SU-DHL-6 (cell line): ENCODE measurements around the gene PRTG.

Source experiments
- H2AFZ ChIP-seq: fragments of 200-600 bp; sonication (generic); 2 replicates; pipeline ENCODE4 v1.6.1; 2014; ENCODE audit warnings: low read depth, mild to moderate bottlenecking, moderate library complexity, mixed read lengths, antibody characterized with exemption, low read length; ENCODE audit not compliant: severe bottlenecking
- H3F3A ChIP-seq: fragments of 200-600 bp; shearing (Covaris generic); 2 replicates; pipeline ENCODE4 v1.6.0; 2016; ENCODE audit warnings: antibody characterized with exemption, mild to moderate bottlenecking; ENCODE audit not compliant: insufficient read depth
- H3K27ac ChIP-seq: fragments of 200-600 bp; sonication (generic); 2 replicates; pipeline ENCODE4 v1.5.1; 2016; ENCODE audit warnings: low read depth, mild to moderate bottlenecking, low read length, moderate library complexity, mixed read lengths
- H3K27me3 ChIP-seq: fragments of 200-600 bp; sonication (generic), shearing (Covaris generic); 2 replicates; pipeline ENCODE4 v1.6.0; 2014; ENCODE audit warnings: mild to moderate bottlenecking, low read length
- H3K36me3 ChIP-seq: fragments of 200-600 bp; sonication (generic); 2 replicates; pipeline ENCODE4 v1.6.1; 2014; ENCODE audit warnings: mild to moderate bottlenecking, low read length, mixed read lengths
- H3K4me2 ChIP-seq: fragments of 300-600, 200-600 bp; shearing (Covaris generic), sonication (generic); 2 replicates; pipeline ENCODE4 v1.6.0; 2014; ENCODE audit warnings: low read length, low read depth, mild to moderate bottlenecking; ENCODE audit not compliant: poor library complexity, severe bottlenecking
- H3K4me3 ChIP-seq: fragments of 200-600 bp; sonication (generic); 2 replicates; pipeline ENCODE4 v1.5.1; 2014; ENCODE audit warnings: antibody characterized with exemption, low read length, mild to moderate bottlenecking, mixed read lengths; ENCODE audit not compliant: insufficient read depth, poor library complexity, severe bottlenecking
- H3K79me2 ChIP-seq: fragments of 200-600 bp; sonication (generic); 2 replicates; pipeline ENCODE4 v1.6.1; 2014; ENCODE audit warnings: mild to moderate bottlenecking, low read length, moderate library complexity; ENCODE audit not compliant: insufficient read depth
- H3K9ac ChIP-seq: fragments of 200-600 bp; sonication (generic); 2 replicates; pipeline ENCODE4 v1.7.0; 2014; ENCODE audit warnings: mild to moderate bottlenecking, low read length
- H3K9me2 ChIP-seq: fragments of 200-600 bp; sonication (generic); replicated peaks from 2 replicates; pipeline ENCODE4 v1.6.1; 2014; ENCODE audit warnings: low read length; ENCODE audit not compliant: insufficient read depth
- H3K9me3 ChIP-seq: fragments of 200-600 bp; sonication (generic); 2 replicates; pipeline ENCODE4 v1.6.1; 2014; ENCODE audit warnings: low read length, mixed read lengths; ENCODE audit not compliant: insufficient read depth
- H4K20me1 ChIP-seq: fragments of 200-600 bp; sonication (generic); 2 replicates; pipeline ENCODE4 v1.6.1; 2014; ENCODE audit warnings: low read depth, mild to moderate bottlenecking, antibody characterized with exemption, low read length, moderate library complexity, mixed read lengths
- CTCF ChIP-seq: fragments of 200-600 bp; sonication (generic); IDR thresholded peaks from one replicate; pipeline ENCODE4 v1.5.1; 2017; ENCODE audit warnings: antibody characterized with exemption, mild to moderate bottlenecking, low read length, moderate library complexity; ENCODE audit not compliant: insufficient read depth, poor library complexity, severe bottlenecking
- EZH2phosphoT487 ChIP-seq: fragments of 200-600 bp; sonication (generic), shearing (Covaris generic); conservative IDR thresholded peaks from 2 replicates; pipeline ENCODE4 v1.6.1; 2018; ENCODE audit warnings: mild to moderate bottlenecking, antibody characterized with exemption, low read length, moderate library complexity, mixed read lengths

Gene PRTG

GRCh38 chr15:55742498-55742926, 440 bp downstream of the PRTG start:
- H3K4me2 ChIP-seq: peak overlapping the region; percentile 71
- peak overlapping the region; percentile 97 for H3K27ac ChIP-seq
- peak overlapping the region; percentile 75 for H3K4me3 ChIP-seq
- TF ChIP-seq EZH2phosphoT487 (no peak), CTCF (no peak)
- no peaks in the 10 kb centered on the region for H3K9me3 ChIP-seq
- peaks cover 47% of the 10 kb centered on the region for H3F3A ChIP-seq
- H3K9me2 ChIP-seq: no peaks in the 10 kb centered on the region
- no peak overlapping the region for H2AFZ ChIP-seq
- H3K27me3 ChIP-seq: no peaks in the 10 kb centered on the region
- H4K20me1 ChIP-seq: no peaks in the 10 kb centered on the region
- H3K36me3 ChIP-seq: no peaks in the 10 kb centered on the region; the same call in 1 of the 2 replicates
- peaks cover 49% of the 10 kb centered on the region for H3K79me2 ChIP-seq
- H3K9ac ChIP-seq: peak overlapping the region; percentile 81

- no peaks in the 10 kb centered on the region for H3K9me2 ChIP-seq
- TF ChIP-seq EZH2phosphoT487 (no peak), CTCF (no peak)
- H3K79me2 ChIP-seq: peaks cover 55% of the 10 kb centered on the region
- H3K36me3 ChIP-seq: no peaks in the 10 kb centered on the region; the same call in 1 of the 2 replicates
- H3K9ac ChIP-seq: peak overlapping the region; percentile 81
- H3K27me3 ChIP-seq: no peaks in the 10 kb centered on the region
- H3K4me2 ChIP-seq: peak overlapping the region; percentile 71
- peak overlapping the region; percentile 97 for H3K27ac ChIP-seq
- H2AFZ ChIP-seq: no peak overlapping the region
- H4K20me1 ChIP-seq: no peaks in the 10 kb centered on the region
- no peaks in the 10 kb centered on the region for H3K9me3 ChIP-seq
- H3F3A ChIP-seq: peaks cover 52% of the 10 kb centered on the region
- peak overlapping the region; percentile 75 for H3K4me3 ChIP-seq
Measured at GRCh38 chr15:55741833-55742497, 987 bp downstream of the PRTG start.

GRCh38 chr15:55740981-55741832, 1.7 kb downstream of the PRTG start:
- Histone ChIP-seq H3K9me2 (no peaks in the 10 kb centered on the region), H3F3A (peaks cover 60% of the 10 kb centered on the region), H3K9ac (peak overlapping the region; percentile 81), H2AFZ (no peak overlapping the region), H4K20me1 (no peaks in the 10 kb centered on the region), H3K27me3 (no peaks in the 10 kb centered on the region), H3K4me3 (peak overlapping the region; percentile 75), H3K36me3 (no peaks in the 10 kb centered on the region; the same call in 1 of the 2 replicates), H3K4me2 (peak overlapping the region; percentile 71), H3K9me3 (no peaks in the 10 kb centered on the region), H3K79me2 (peaks cover 62% of the 10 kb centered on the region), H3K27ac (peak overlapping the region; percentile 97)
- TF ChIP-seq EZH2phosphoT487 (no peak), CTCF (no peak)
